Fibroblast of peridontal ligament (primary cell): ENCODE data around the gene STX8.
"Not testable (repeated sequence)": the region's sequence is repeated elsewhere in the genome, so short reads cannot be mapped to it uniquely, and the experiment has no call there.

Experiments
- DNase-seq: peaks from one replicate; pipeline ENCODE4 v3.0.0-alpha.2; 2010; ENCODE audit errors: extremely low read depth

The STX8 gene

DNA sequence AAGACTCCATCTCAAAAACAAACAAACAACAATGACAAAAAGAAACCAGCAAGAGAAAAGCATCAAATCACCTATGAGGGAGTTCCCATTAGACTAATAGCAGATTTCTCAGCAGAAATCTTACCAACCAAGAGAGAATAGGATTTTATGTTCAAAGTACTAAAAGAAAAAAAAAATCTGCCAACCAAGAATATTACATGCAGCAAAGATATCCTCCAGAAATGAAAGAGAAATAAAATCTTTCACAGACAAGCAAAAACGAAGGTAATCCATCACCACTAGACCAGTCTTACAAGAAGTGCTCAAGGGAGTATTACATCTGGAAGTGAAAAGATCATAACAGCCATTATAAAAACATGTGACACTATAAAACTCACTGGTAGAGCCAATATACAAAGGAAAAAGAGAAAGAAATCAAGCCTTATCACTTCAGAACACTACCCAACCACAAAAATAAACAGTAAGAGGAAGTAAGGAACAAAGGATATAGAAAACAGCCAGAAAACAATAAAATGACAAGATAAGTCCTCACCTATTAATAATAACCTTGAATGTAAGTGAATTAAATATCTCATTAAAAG is 66.3 kb downstream of the STX8 start:
- DNase-seq, result no peak

DNA sequence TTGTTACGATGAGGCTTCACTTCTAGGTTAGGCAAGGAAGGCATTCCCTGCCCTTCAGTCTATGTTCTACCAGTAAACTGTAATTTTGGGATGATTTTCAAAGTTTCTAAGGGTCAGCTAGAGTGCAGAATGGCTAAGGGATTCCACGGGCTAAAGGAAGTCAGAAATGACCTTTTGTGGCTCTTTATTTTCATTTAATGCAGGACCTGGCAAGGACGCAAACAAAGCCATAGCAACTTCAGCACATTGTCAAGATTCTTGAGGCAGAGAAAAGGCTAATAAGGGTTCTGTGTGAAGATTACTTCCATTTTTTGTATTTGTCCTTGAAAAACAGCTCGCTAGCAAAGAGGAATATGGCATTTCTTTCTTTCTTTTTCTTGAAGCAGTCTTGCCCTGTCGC is 76.6 kb downstream of the STX8 start:
- DNase-seq, result no peak

DNA sequence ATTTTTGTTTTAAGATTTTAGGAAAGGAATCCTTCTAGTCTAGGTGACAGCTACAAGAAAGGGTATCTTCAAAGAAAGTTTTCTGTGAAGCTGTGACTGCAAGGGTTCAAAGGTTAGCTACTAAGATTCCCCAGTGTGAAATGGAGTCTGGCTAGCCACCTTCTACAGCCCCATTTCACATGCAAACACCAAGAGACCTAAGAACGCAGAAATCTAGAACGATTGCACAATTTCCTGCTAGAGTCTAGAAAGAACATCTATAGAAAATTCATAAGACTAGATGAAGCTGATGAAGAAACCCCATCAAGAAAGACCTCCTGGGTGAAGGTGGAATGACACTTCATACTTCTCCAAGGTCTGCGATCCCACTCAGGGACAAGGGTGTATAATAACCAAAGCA is 77.1 kb downstream of the STX8 start:
- DNase-seq, result no peak

DNA sequence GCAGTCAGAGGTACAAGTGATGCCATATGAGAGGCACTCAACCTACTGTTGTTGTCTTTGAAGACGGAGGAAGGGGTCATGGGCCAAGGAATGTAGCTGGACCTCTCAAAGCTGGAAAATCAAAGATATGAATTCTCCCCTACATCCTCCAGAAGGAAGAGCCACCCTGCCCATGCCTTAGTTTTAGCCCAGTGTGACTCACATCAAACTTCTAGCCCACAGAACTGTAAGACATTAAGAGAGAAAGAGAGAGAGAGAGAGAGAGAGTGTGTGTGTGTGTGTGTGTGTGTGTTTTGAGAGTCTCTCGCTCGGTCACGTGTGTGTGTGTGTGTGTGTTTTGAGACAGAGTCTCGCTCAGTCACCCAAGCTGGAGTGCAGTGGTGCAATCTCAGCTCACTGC is 87.1 kb downstream of the STX8 start:
- DNase-seq, result no peak

DNA sequence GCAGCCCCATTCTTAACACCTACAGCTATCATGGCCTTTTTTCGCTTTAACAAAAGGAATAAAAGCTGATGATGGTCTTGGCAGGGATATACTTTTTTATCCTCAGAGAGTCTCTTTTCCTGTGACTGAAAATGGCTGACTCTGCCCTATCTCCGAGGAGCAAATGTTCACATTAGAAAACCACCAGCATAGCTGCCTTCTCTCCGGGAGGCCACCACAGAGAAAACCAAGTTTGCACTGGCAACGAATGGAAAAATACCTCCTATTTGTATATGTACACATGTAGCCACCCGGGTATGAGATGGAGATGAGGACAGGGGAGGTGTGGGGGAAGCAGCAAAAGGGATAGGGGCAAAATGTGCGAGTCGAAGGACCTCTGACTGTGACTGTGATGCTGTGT is 88.2 kb downstream of the STX8 start:
- DNase-seq, result peak; percentile 25

DNA sequence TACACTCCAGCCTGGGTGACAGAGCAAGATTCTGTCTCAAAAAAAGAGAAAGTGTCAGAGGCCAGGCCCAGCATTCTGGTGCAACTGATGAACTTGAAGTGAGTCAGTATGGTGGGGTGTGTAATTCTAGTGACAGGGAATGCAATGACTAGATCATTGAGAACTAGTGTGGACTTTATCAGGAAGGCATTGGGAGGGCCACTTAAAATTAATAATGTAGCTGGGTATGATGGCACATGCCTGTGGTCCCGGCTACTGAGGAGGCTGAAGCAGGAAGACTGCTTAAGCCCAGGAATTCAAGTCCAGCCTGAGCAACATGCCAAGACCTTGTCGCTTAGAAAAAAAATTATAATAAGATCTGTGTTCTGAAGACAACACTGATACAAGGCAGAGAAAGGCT is 90.8 kb downstream of the STX8 start:
- no peak for DNase-seq

DNA sequence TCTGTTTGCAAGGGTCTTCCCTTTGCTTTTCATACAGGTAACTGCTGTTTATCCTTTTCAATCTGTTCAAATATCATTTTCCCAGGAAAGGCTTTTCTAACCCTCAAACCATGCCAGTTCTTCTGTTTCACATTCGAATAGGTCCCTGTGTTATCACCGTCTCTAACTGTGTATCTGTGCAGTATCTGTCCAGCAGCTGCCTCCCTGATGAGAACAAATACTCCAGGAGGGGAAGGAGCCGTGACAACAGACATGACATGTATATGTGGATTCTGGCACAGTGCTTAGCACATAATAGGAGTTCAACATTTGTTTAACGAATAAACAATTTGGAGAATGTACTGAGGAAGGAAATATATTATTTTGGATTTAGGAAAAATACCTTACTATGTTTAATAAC is 95.7 kb downstream of the STX8 start:
- no peak for DNase-seq

DNA sequence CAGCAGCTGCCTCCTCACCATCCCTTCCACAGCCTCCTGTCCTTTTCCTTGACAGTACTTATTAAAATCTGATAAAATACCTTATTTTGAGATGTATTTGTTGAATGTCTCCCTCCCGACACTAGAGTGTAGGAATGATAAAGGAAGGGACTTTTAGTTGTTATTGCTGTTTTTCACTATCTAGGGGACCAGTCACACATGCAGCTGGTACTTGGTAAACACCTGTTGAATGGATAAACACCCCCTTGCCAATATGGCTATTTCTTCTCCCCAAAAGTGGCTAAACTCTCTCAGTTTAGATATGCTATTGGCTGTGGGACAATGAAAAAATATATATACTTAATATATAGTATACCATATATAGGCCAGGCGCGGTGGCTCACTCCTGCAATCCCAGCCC is 96.7 kb downstream of the STX8 start:
- DNase-seq, result no peak

DNA sequence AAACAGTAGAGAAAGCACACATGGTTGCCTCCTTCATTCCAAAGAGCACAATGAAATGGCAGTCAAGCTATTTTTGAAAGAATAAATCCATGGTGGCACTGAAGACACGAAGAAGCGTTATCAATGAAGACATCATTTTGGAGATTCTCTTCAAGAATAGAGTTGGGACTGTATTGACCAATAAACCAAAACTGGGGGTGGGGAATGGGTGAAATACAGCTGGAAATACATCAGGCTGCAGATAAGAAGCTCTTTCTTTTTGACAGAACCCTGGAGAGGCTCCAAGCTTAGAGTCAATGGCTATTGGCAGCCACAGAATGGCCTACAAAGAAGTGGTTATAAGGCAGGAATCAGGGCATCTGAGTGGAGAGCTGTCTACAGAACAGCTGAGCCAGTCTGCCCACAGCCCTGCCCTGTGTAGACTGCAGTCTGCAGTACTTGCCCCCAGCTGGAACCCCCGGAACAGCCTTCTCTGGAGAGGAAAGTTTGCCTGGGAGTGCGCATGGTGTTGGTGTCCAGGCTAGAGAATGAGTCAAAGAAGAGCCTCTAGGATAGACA is 100.4 kb downstream of the STX8 start:
- no peak for DNase-seq

DNA sequence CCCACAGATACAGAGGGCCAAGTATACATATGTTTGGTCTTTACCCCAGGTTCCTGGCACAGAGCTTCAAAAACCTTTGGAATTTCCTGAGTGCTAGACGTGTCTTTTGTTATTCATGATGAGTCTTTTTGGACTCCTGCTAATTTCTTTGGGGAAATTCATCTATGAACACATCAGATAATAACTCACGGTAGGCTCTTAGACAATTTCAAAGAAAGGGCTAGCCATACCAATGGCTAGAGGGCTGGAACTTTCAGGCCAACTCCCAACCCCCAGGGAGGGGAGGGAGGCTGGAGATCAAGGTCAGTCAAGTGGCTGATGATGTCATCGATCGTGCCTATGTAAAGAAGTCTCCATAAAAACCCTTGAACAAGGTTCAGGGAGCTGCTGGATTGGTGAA is 101.9 kb downstream of the STX8 start:
- DNase-seq, result no peak

DNA sequence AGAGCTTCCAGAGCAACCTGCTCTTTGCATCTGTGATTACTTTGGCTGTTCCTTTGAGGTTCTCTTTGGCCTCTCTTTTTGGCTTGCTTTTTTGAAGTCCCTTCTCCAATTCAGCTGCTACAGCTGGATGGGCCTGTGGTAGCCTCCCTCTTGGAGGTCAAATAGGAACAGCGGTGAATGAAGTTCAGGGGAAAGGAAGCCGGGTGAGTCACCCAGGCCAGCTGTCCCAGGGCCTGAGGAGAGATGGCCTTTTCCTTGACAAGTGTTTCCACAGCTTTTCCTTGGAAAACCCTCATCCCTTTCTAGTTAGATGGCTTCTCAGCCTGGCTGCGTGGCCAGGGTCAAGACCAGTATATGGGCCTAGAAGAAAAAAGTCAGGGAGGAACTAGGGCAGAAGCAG is 103.1 kb downstream of the STX8 start:
- no peak for DNase-seq

DNA sequence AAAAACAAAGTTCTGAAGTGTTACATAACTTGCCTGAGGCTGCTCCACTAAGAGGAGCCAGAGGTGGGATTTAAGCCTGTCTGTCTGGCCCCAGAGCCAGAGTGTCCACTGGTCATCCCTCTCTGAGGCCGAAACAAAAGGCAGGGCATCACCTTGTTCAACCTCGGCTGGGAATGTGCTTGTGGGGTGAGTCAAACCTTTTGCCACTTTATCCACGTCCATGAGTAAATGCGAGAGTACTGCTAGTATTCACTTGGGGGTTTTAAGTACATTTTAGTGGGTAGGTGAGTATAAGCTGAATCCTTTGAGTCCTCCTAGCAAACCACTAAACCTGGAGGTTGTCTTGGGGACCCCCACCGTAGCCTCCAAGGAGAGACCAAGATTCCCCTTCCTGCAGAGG is 103.5 kb downstream of the STX8 start:
- DNase-seq, result no peak

DNA sequence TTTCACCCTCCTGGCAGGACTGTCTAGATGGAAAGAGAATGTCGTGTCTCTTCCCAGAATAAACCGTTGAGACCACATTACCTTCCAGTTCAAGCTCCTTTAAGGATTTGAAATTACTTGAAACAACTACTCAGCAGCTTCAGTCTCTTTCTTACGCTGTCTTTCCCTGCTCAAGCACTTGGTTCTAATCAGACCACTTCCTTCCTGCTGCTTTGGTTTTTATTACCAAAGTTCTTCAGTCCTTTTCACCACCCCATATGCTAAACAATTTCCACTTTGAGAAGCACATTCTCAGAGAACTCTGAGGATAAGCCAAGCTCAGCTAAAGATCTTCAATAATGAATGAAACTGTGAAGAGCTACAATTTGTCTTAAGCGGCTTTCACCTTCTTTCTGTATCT is 105.4 kb downstream of the STX8 start:
- no peak for DNase-seq

DNA sequence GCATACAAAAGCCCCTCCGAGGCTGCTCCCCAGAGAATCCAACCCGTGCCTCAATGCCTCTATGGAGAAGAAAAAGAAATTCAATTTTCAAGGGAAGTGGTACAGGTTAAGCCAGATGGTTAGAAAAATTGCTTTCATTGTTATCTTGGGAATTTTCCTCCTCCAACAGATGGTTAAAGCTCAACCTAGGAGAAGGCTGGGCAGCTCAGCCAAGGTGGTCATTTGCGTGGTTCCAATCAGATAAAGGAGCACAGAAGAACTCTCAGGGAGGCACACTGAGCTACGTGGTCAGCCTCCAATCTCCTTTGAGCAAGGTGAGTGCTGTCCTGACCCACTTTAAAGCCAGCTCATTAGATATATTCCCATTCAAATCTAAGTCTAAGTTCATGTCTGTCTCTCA is 106.7 kb downstream of the STX8 start:
- DNase-seq, result no peak

DNA sequence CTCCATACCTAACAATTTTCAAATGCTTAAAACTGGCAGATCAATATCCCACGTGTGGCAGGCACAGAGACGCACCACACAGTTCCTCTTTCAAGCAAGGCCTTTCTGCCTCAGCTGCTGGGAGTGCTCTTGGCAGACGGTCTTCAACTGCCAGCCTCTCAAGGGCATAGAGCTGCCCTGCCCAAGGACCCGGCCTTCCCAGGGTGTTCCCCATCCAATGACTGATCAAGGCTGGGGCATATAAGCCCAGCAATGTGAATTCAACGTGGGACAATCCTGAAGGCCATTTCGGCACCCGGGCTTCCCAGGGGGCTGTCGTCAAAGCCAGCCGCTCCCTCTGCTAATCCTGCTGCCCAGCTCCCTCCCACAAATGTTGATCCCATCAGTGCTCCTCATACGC is 107.1 kb downstream of the STX8 start:
- no peak for DNase-seq

DNA sequence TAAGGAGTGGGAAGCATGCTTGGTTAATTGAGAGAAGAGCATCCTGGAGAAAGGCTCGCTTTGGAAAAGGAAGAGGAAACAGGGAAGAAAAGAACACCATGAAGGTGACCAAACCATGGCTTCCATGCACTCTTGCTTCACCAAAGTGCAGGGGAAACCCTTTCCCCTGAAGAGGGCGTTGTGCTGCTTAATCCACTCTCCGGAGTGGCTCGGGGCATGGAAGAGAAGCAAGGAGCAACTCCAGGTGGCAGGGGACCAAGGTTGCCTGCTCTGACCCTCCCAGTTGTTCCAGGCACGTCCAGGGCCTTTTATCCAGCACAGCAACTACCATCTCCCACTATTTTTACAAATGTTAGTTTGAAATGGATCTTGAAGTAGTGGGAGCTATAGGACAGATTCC is 108.1 kb downstream of the STX8 start:
- no peak for DNase-seq

DNA sequence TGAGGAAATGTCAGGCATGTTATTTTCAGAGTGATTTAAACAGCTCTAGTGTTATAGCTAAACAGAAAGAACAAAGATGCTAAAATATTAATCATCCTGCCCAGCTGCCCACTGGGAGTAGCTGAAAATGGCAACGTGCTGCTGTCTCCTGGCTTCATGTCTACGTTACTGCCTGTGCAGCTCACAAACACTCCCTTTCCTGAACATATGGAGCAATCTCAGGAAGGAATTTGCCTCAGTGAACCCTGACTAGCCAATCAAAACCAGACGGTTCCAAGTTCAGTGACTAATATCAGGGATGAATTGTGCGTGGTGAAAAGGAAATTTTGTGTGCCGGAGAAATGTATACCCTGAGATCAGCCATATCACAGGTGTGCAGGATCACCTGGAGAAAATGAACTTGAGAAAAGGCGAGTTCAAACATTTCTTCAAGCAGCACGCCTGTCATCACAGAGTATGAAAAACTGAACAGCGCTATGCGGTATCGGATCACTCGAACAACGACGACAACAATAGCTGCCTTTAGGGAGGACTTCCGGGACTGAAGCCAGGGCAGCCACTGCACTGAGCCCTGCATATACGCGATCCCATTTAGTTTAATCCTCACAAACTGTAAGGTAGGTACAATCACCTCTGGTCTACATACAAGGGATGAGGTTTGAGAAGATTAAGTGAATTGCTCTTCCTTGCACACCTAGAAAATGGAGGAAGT is 110.3 kb downstream of the STX8 start:
- peak; percentile 64 for DNase-seq

DNA sequence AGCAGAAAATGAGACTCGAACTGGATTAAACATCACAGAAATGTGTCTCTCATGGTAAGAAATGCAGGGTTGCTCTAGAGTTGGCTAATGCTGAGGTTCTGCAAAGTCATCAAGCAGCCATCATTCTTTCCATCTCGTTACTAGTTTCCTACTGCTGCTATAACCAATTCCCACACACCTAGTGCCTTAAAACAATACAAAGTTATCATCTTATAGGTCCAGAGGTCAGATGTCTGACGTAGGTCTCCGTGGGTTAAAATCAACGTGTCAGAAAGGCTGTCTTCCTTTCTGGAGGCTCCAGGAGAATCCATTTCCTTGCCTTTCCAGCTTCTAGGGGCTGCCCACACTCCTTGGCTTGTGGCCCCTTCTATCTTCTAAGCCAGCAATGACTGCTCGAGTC is 118.6 kb downstream of the STX8 start:
- no peak for DNase-seq

DNA sequence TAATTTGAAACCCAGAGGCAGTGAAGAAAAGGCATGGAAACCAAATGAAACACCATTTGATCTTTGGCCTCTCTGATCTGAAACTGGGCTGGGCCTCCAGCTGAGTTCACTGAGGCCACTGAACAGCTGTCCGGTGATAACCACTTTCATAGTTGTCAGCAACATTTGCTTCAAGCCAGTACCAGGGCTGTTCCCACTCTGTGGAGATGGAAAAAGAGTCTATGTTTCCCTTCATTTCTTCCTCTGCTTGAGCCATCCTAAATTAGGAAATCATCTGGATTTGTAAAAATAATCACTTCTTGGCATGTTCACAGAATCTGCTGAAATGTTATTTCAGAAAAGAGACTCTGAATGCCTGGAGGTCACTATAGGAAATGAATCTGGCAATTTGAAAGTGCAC is 119.3 kb downstream of the STX8 start:
- DNase-seq, result peak; percentile 15

DNA sequence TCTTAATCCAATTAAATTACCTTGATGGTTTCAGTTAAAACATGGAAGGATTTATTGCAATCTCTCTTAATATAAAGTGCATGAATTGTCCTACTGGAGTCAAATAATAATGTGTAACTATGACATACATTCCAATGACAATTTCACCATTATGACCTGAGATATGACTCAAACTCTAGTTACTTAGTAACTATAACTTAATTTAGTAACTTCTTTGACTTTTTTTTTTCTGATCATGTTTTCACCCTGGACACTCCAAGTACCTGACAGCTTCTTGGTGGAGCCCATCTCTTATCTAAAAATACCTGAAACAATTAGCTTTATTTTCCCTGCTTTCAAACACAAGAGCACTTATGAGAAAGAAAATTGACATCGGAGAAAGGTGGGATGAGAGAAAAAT is 123.7 kb downstream of the STX8 start:
- DNase-seq, result no peak

DNA sequence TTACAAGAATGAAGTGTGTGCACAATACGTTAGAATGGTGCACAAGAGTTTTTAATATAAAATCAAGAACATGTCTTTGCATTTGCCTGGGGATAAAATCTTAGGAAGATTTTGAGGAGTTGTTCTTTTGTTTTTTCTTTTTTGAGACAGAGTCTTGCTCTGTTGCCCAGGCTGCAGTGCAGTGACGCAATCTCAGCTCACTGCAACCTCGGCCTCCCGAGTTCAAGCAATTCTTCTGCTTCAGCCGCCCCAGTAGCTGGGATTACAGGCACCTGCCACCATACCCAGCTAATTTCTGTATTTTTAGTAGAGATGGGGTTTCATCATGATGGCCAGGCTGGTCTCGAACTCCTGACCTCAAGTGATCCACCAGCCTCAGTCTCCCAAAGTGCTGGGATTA is 128.3 kb downstream of the STX8 start:
- DNase-seq, result not testable (repeated sequence)

DNA sequence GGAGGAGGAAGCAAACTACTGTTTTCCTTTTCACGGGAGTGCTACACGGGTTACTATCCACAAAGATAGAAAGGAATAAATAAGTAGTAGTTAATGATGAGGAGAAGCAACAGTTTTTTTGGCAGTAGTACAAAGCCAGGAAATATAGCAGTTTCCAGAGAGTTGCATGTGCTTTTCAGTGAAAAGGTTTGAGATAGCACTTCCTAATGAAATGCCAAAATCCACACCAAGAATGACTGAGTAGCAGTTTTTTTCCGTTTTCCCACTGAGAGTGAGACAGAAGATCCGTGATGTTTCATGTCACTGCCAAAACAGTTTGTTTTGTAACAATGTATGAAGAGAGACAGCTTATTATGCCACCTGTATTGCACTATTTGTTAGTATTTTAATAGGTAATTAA is 129.1 kb downstream of the STX8 start:
- DNase-seq, result no peak

DNA sequence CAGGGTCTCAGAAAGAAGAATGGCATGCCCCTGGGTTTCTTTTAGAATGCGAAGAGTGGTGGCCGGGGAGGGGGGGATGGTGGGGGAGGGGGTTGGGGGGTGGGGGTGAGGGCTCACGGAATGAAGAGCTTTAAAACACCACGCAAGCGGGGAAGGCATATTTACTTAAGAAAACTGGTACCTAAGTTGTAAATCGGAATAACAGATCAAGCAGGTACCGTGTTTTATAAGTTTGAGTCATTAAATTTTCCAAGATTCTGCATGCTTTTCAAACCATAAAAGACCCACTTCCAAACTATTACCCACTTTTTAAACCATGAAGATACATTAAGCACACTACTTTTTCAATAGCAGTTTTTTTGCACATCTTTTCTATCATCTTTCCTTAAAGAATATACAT is 130.2 kb downstream of the STX8 start:
- DNase-seq, result no peak

DNA sequence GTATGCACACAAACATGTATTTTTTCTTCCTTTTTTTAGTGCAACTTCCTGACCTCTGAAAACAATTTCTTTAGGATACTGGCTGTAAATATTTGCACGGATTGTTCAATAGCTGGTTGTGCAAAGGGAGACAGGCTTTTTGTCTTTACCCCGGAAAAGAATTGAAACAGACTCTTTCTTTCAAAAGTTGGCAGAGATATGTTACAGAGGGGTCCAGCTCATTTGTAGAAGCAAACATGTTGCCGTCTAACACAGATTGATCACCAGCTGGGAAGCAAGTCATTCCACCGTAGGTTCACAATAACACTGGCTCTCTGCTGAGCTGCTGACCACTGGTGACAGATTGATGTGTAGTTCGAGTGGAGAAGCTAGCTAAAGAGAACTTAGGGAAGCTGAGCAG is 130.9 kb downstream of the STX8 start:
- DNase-seq, result no peak
